Left renal pelvis (tissue), 4 donors: ENCODE results near the gene VAC14. TPM values are rescaled to one million over a fixed set of nuclear protein-coding genes. Genes with fewer than 3 reads are reported as not detected.
"Not testable (repeated sequence)": the region's sequence is repeated elsewhere in the genome, so short reads cannot be mapped to it uniquely, and the experiment has no call there.

ENCODE experiments used
- DNase-seq, 4 donors: peaks; one replicate each; pipeline ENCODE4 v3.0.0-alpha.2; 2013; ENCODE audit warnings: low read depth in 4 of 4, low spot score in 3 of 4
- polyA plus RNA-seq, 4 donors: library from polyadenylated mRNA; unstranded; fragments of 120-200 nt; gene quantifications; one replicate each; pipeline ENCODE4 v1.2.1, GENCODE V29; 2013; ENCODE audit not compliant: insufficient read length in 4 of 4

VAC14 gene
- polyA plus RNA-seq = 10 to 100 TPM; 24.3 to 42.0 (median 37.9) TPM

- peak; percentile 68 to 79 (median 76) for DNase-seq
These were observed at the start of gene VAC14 for GRCh38 chr16:70800781-70801480. VAC14 (minus strand) TSS chr16:70801158; CDS start chr16:70800900, 258 bp downstream.

DNA sequence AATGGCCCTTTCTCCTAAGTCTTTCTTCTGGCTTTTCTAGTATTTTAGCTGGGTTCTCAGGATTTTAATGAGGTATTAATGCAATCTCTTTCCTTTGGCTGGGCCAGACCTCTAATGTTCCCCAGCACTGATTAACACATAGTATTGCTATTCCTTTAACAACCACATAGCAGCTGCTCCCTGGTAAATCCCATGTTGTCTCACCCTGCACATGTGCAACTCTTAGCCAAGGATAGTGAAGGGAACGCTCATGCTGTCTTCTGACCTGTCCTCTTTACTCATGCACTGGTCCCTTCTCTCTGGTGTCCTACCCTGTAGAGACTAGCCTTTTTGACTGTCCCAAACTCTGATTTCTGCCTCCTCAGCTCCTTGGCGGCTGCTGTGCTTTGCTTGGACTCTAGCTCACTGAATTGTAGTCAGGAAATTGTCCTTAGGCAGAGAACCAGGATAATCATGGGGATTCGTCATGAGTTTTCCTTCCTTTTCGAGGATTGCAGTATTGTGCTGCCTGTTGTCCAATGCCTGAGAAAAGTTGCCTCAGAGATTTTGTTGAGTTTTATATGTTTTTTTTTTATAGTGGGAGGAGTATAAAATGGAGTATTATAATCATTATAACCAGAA is 22.6 kb upstream of the VAC14 start:
- not testable (repeated sequence) for DNase-seq

GRCh38 chr16:70822734-70823133 is 21.8 kb upstream of the VAC14 start:
- DNase-seq = not testable (repeated sequence)

- DNase-seq = not testable (repeated sequence)
These were observed 17.1 kb upstream of the VAC14 start for GRCh38 chr16:70818088-70818487.

DNA sequence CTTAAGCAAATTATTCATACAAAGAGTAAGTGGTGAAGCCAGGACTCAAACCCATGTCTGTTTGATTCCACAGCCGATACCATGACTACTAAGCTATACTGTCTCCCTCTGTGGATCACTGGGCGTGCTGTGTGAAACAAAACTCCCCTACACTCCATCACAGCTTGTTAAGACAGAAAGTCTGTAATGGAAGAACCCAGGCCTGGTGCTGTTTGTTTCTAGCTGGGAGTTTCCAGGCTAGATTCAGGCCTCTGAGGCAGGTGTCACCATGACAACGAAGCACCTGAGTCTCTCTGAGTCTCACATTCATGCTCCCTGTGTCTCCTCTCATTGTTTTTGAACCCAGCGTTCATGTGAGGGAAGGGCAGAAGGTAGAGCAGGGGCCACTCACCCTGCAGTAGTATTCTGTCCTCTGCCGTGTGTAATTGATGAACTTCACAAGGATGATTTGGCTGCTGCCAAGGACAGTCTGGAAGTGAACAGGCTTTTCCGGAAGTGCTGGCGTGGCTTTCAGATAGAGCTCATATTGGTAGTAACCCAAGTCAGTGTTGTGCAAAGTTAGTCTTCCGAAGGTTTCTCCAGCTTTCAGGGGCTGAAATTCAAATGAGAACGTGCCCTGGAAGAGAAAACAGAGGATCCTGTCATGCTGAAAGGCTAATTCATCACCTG is 8.6 kb upstream of the VAC14 start:
- no peak for DNase-seq

DNA sequence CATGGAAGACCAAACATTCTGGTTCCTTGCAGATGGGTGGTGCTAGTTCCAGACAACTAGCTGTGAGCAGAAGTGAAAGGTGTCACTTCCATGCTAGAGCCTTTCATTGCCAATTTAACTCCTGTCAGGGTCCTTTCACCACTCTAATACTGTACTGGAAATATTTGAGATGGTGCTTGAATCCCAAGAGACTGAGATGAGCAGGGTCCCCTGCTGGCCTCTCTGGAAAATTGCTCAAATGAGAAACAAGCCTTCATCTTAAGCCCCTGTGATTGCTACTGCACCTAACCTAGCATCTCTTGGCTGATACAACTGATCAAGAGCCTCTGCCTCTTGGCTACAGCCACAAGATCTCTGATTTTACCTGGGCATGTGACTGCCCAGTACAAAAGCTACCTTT is 7.4 kb upstream of the VAC14 start:
- no peak for DNase-seq

DNA sequence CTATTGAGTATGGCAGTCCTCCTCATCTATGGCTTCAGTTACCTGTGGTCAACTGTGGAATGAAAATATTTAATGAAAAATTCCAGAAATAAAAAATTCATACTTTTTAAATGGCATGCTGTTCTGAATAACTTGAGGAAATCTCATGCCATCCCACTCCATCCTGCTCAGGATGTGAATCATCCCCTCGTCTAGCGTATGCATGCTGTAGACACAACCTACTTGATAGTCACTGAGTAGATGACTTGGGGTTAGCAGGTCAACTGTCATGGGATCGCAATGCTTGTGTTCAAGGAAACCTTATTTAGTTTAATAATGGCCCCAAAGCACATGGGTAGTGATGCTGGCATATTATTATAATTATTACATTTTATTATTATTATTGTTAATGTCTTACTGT is 4.8 kb upstream of the VAC14 start:
- no peak for DNase-seq

DNA sequence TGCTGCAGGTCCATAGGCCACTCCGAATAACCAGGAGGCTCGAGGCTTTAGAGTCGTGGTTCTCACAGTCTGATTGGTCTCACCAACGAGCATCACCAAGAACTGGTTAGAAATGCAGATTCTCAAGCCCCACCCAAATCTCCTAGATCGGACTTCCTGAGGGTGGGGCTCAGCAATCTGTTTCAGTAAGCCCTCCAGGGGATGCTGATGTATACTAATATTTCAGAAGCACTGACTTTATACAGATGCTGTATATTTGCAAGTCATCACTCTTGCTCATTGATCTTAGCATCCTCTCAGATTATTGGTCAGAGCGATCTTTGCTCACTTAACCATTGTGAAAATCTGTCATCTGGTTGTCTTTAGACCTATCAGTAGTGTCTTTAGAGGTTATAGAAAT is 4.4 kb upstream of the VAC14 start:
- no peak for DNase-seq

- no peak for DNase-seq
These were observed 3.8 kb upstream of the VAC14 start for GRCh38 chr16:70804734-70805169.

- no peak for DNase-seq
These were observed 3.3 kb upstream of the VAC14 start for GRCh38 chr16:70804153-70804733.

- DNase-seq = no peak
These were observed 2.4 kb upstream of the VAC14 start for GRCh38 chr16:70803319-70803718.

DNA sequence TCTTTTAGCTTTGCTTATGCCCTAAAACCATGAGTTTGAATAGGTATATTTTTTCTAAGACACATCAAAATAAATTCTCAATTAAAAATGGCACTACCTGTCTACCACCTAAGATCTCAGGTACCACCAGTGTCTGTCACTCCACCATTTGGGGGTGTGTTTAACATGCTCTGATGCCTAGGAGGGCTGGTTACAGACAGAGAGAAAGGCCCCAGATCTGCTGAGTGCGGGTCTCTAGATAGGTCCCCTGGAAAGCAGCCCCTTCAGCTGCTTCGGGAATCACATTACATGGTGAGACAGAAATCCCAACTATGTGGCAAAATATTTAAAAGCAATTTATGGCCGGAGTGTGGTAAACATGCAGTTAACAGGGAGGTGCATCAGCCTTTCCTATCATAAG is 653 bp upstream of the VAC14 start:
- no peak for DNase-seq

DNA sequence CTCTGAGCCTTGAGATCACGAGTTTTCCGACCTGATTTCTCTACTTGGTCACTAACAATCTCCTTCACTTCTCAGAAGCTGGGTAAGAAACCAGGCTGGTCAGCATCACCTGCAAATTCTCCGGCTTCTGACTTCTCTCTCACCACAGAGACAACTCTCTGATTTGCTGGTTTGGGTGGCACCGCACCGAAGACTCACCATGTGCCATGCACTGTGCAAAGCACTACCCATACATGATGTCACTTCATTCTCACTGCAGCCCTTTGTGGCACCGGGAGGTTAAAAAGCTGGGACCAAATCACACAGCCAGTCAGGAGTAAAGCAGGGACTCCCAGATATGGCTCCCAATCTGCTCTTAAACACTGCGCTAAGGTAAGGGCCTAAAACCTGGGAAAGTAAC is 647 bp downstream of the VAC14 start:
- DNase-seq = no peak

DNA sequence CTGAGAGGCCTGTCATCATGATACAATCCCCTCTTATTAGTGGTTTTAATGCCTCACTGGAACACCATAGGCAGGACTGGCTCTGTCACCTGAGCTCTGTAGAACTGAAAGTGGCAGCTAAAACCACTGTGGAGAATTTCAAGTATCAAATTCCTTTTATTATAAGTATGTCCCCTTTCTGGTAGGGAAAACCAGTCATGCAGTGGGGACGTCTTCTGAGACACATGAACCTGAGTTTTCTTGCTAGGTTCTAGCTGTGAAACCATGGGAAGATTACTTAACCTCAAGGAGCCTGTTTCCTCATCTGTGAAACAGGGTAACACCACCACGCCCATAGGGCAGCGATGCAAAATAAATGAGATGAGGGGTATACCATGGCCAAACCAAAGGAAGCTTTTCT is 4.7 kb downstream of the VAC14 start:
- no peak for DNase-seq

GRCh38 chr16:70795296-70795912 is 5.6 kb downstream of the VAC14 start:
- no peak for DNase-seq

GRCh38 chr16:70793851-70794502 is 7.0 kb downstream of the VAC14 start:
- no peak for DNase-seq

GRCh38 chr16:70790815-70791214 is 10.1 kb downstream of the VAC14 start:
- DNase-seq = no peak

- DNase-seq = no peak
These were observed 11.1 kb downstream of the VAC14 start for GRCh38 chr16:70789595-70790447.
